Thymus (tissue), 14 donors: ENCODE results near the gene SCD. TPM values are rescaled to one million over a fixed set of nuclear protein-coding genes. Genes with fewer than 3 reads are reported as not detected.
"Not testable (repeated sequence)": the region's sequence is repeated elsewhere in the genome, so short reads cannot be mapped to it uniquely, and the experiment has no call there.

ENCODE experiments used
- DNase-seq, 9 donors: peaks; one replicate each; pipeline ENCODE4 v3.0.0-alpha.2; 2013; ENCODE audit warnings: low spot score in 9 of 9, low read depth in 6 of 9, missing footprints in 1 of 9
- H3K27ac ChIP-seq, 2 donors: one replicate each; pipeline ENCODE4 v1.5.1; 2013; ENCODE audit warnings: control low read depth in 1 of 2, low read depth in 1 of 2, low read length in 1 of 2, mild to moderate bottlenecking in 1 of 2, moderate library complexity in 1 of 2
- H3K27me3 ChIP-seq, 2 donors: one replicate each; pipeline ENCODE4 v1.5.1; 2013; ENCODE audit warnings: low read length in 1 of 2; ENCODE audit not compliant: control insufficient read depth in 2 of 2, insufficient read depth in 1 of 2
- H3K36me3 ChIP-seq, 2 donors: one replicate each; pipeline ENCODE4 v1.5.1; 2013; ENCODE audit warnings: low read length in 1 of 2, mild to moderate bottlenecking in 1 of 2, moderate library complexity in 1 of 2; ENCODE audit not compliant: control insufficient read depth in 2 of 2, insufficient read depth in 2 of 2
- H3K4me1 ChIP-seq, 2 donors: one replicate each; pipeline ENCODE4 v1.5.1; 2013; ENCODE audit warnings: low read length in 2 of 2; ENCODE audit not compliant: control insufficient read depth in 2 of 2, insufficient read depth in 2 of 2
- H3K4me3 ChIP-seq, 2 donors: one replicate each; pipeline ENCODE4 v1.5.1; 2013; ENCODE audit warnings: low read length in 2 of 2, control low read depth in 1 of 2, mild to moderate bottlenecking in 1 of 2
- H3K9me3 ChIP-seq, 2 donors: one replicate each; pipeline ENCODE4 v1.5.1; 2013; ENCODE audit warnings: low read length in 1 of 2, mild to moderate bottlenecking in 1 of 2; ENCODE audit not compliant: control insufficient read depth in 2 of 2, insufficient read depth in 1 of 2
- WGBS: extraction: QIAGEN DNeasy Blood & Tissue Kit; methylation state at CpG from one replicate; pipeline ENCODE4 v1.1.7; 2013; 5-methylcytosine and 5-hydroxymethylcytosine counted together
- long read RNA-seq, 10 donors: transcript quantifications; one replicate each; lab custom pipeline, GENCODE V29; 2026
- polyA plus RNA-seq: library from polyadenylated mRNA; stranded (reverse); fragments of 200-250 nt; gene quantifications from one replicate; pipeline ENCODE4 v1.2.3, GENCODE V29; 2013
- total RNA-seq: library from RNA; stranded (reverse); fragments of 120-200 nt; gene quantifications from one replicate; pipeline ENCODE4 v1.2.4, GENCODE V29; 2013
- donor health status: healthy.

SCD gene
- total RNA-seq = 22.0 TPM
- polyA plus RNA-seq = 26.0 TPM
- long read RNA-seq, donor 1 = 0 reads
- long read RNA-seq, donor 2 = 0 reads
- long read RNA-seq, donor 3, full-length matches to known transcripts = 5 of 5 reads
- long read RNA-seq, donor 3, partial matches to known transcripts = 0 of 5 reads
- long read RNA-seq, donor 3, other reads (novel, unspliced or antisense) = 0 of 5 reads
- long read RNA-seq, donor 4, full-length matches to known transcripts = 3 of 3 reads
- long read RNA-seq, donor 4, partial matches to known transcripts = 0 of 3 reads
- long read RNA-seq, donor 4, other reads (novel, unspliced or antisense) = 0 of 3 reads
- long read RNA-seq, donor 5, full-length matches to known transcripts = 15 of 75 reads
- long read RNA-seq, donor 5, partial matches to known transcripts = 60 of 75 reads
- long read RNA-seq, donor 5, other reads (novel, unspliced or antisense) = 0 of 75 reads
- long read RNA-seq, donor 6, full-length matches to known transcripts = 7 of 7 reads
- long read RNA-seq, donor 6, partial matches to known transcripts = 0 of 7 reads
- long read RNA-seq, donor 6, other reads (novel, unspliced or antisense) = 0 of 7 reads
- long read RNA-seq, donor 7, full-length matches to known transcripts = 8 of 15 reads
- long read RNA-seq, donor 7, partial matches to known transcripts = 7 of 15 reads
- long read RNA-seq, donor 7, other reads (novel, unspliced or antisense) = 0 of 15 reads
- long read RNA-seq, donor 8, full-length matches to known transcripts = 5 of 5 reads
- long read RNA-seq, donor 8, partial matches to known transcripts = 0 of 5 reads
- long read RNA-seq, donor 8, other reads (novel, unspliced or antisense) = 0 of 5 reads
- long read RNA-seq, donor 9, full-length matches to known transcripts = 8 of 8 reads
- long read RNA-seq, donor 9, partial matches to known transcripts = 0 of 8 reads
- long read RNA-seq, donor 9, other reads (novel, unspliced or antisense) = 0 of 8 reads
- long read RNA-seq, donor 10, full-length matches to known transcripts = 4 of 13 reads
- long read RNA-seq, donor 10, partial matches to known transcripts = 9 of 13 reads
- long read RNA-seq, donor 10, other reads (novel, unspliced or antisense) = 0 of 13 reads

DNA sequence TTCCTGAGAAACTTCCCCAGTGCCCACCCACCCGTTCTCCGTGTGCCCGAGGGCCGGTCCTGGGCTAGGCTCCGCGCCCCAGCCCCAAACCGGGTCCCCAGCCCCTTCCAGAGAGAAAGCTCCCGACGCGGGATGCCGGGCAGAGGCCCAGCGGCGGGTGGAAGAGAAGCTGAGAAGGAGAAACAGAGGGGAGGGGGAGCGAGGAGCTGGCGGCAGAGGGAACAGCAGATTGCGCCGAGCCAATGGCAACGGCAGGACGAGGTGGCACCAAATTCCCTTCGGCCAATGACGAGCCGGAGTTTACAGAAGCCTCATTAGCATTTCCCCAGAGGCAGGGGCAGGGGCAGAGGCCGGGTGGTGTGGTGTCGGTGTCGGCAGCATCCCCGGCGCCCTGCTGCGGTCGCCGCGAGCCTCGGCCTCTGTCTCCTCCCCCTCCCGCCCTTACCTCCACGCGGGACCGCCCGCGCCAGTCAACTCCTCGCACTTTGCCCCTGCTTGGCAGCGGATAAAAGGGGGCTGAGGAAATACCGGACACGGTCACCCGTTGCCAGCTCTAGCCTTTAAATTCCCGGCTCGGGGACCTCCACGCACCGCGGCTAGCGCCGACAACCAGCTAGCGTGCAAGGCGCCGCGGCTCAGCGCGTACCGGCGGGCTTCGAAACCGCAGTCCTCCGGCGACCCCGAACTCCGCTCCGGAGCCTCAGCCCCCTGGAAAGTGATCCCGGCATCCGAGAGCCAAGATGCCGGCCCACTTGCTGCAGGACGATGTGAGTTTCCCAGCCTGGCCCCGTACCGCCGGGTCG is at the start of gene SCD:
Gene SCD, plus strand, starts transcription at position 469 of the 803 bp plus-strand sequence. Its CDS starts 272 bp downstream, at position 741.
- H3K27me3 ChIP-seq = peaks cover 0 to 12% of the 10 kb centered on the region in 2 donors
- peak; percentile 63 to 90 (median 77) for DNase-seq
- WGBS = under 1% methylated on average over 73 of the region's 73 CpGs
- H3K4me1 ChIP-seq = peaks cover 24 to 46% of the 10 kb centered on the region in 2 donors
- peak within 1 kb of the TSS; percentile 11 to 70 for H3K27ac ChIP-seq
- H3K9me3 ChIP-seq = no peaks in the 10 kb centered on the region
- H3K36me3 ChIP-seq = peaks cover 13 to 26% of the 10 kb centered on the region in 2 donors
- H3K4me3 ChIP-seq = peak within 1 kb of the TSS; percentile 63 to 78

GRCh38 chr10:100297242-100297641 is 49.8 kb upstream of the SCD start:
- Histone ChIP-seq H3K9me3 (no peaks in the 10 kb centered on the region), H3K27ac (no peak overlapping the region), H3K4me1 (no peaks in the 10 kb centered on the region), H3K27me3 (peaks cover 0 to 24% of the 10 kb centered on the region in 2 donors), H3K36me3 (no peaks in the 10 kb centered on the region), H3K4me3 (no peak overlapping the region)
- 75% methylated on average over 9 of the region's 9 CpGs for WGBS
- no peak for DNase-seq

GRCh38 chr10:100301123-100301522 is 45.9 kb upstream of the SCD start:
- H3K27me3 ChIP-seq = peaks cover 0 to 18% of the 10 kb centered on the region in 2 donors

GRCh38 chr10:100303724-100304319 is 43.2 kb upstream of the SCD start:
- no peaks in the 10 kb centered on the region for H3K9me3 ChIP-seq
- no peak for DNase-seq
- H3K27me3 ChIP-seq = peaks cover 0 to 10% of the 10 kb centered on the region in 2 donors
- no peaks in the 10 kb centered on the region for H3K4me1 ChIP-seq
- no peak overlapping the region for H3K4me3 ChIP-seq
- WGBS = 41% methylated on average over 7 of the region's 7 CpGs
- no peaks in the 10 kb centered on the region for H3K36me3 ChIP-seq
- H3K27ac ChIP-seq = no peak overlapping the region

More at GRCh38 chr10:100301123-100301522, 45.9 kb upstream of the SCD start:
- not testable (repeated sequence) for H3K4me1 ChIP-seq, H3K4me3 ChIP-seq, DNase-seq, H3K36me3 ChIP-seq, H3K27ac ChIP-seq, H3K9me3 ChIP-seq
- WGBS = 85% methylated on average over 5 of the region's 5 CpGs

GRCh38 chr10:100304414-100304813 is 42.6 kb upstream of the SCD start:
- Histone ChIP-seq H3K36me3 (no peaks in the 10 kb centered on the region), H3K4me3 (no peak overlapping the region), H3K27me3 (peaks cover 0 to 11% of the 10 kb centered on the region in 2 donors), H3K4me1 (no peaks in the 10 kb centered on the region), H3K27ac (no peak overlapping the region), H3K9me3 (no peaks in the 10 kb centered on the region)
- 95% methylated on average over 3 of the region's 3 CpGs for WGBS
- DNase-seq = no peak

- Histone ChIP-seq H3K36me3 (no peaks in the 10 kb centered on the region), H3K9me3 (no peaks in the 10 kb centered on the region), H3K4me1 (no peaks in the 10 kb centered on the region), H3K4me3 (no peak overlapping the region), H3K27me3 (peaks cover 0 to 18% of the 10 kb centered on the region in 2 donors), H3K27ac (no peak overlapping the region)
- 94% methylated on average over 5 of the region's 5 CpGs for WGBS
- DNase-seq = no peak
Observed at GRCh38 chr10:100306861-100307260, 40.2 kb upstream of the SCD start.

DNA sequence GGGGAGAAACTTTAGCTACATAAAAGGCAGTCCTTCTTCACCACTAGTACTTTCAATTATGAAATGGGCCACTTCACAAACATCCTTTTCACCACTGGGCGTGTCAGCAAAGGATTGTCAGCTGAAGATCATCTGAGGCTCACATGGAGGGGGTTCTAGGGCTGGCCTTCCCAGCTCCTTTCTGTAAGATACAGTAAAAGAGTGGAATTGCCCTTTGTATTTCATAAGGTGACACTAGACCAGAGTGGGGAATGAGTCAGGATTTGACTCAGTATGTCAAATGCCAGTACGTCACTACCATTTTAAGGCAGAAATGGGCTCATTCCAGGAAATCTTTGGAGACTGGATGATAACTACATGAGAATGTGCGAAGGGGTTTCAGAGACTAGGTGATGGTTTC is 39.3 kb upstream of the SCD start:
- Histone ChIP-seq H3K27ac (no peak overlapping the region), H3K4me3 (no peak overlapping the region), H3K27me3 (peaks cover 0 to 23% of the 10 kb centered on the region in 2 donors), H3K36me3 (no peaks in the 10 kb centered on the region), H3K9me3 (no peaks in the 10 kb centered on the region), H3K4me1 (no peaks in the 10 kb centered on the region)
- no peak for DNase-seq
- 98% methylated on average over 3 of the region's 3 CpGs for WGBS

- Histone ChIP-seq H3K27me3 (peaks cover 2 to 13% of the 10 kb centered on the region in 2 donors), H3K27ac (no peak overlapping the region), H3K36me3 (no peaks in the 10 kb centered on the region), H3K4me3 (no peak overlapping the region), H3K9me3 (no peaks in the 10 kb centered on the region), H3K4me1 (no peaks in the 10 kb centered on the region)
- DNase-seq = no peak
- 95% methylated on average over 4 of the region's 4 CpGs for WGBS
Observed at GRCh38 chr10:100311298-100311697, 35.7 kb upstream of the SCD start.
